HG03558 (cell line): ENCODE data around the gene OR6C68.
"Not testable (repeated sequence)": the region's sequence is repeated elsewhere in the genome, so short reads cannot be mapped to it uniquely, and the experiment has no call there.

Experiments
- ATAC-seq: cut with Tn5 transposase; IDR thresholded peaks from one replicate; pipeline ENCODE4 v1.9.1; 2021; ENCODE audit warnings: moderate number of reproducible peaks; ENCODE audit not compliant: unreplicated experiment; ENCODE audit errors: extremely low read depth

OR6C68 gene

DNA sequence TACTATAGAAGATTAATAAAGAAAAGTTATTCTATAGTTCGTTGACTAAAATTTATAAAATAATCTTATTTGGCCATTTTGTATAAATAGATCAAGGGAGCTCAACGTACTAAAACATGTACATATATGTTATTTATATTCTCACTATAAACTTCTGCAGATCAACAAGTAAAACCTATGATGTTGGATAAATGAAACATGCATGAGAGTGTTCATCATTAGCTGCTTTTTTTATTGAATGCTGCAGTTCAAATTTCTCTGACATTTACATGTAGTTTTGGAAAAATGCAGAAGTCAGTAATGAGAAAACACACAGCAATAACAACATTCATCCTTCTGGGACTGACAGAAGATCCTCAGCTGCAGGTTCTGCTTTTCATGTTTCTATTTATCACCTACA, at the start of gene OR6C68:
Gene OR6C68, plus strand, starts transcription at position 301 of the 400 bp plus-strand sequence. Its CDS starts 0 bp downstream, at position 301.
- ATAC-seq, result no peak

DNA sequence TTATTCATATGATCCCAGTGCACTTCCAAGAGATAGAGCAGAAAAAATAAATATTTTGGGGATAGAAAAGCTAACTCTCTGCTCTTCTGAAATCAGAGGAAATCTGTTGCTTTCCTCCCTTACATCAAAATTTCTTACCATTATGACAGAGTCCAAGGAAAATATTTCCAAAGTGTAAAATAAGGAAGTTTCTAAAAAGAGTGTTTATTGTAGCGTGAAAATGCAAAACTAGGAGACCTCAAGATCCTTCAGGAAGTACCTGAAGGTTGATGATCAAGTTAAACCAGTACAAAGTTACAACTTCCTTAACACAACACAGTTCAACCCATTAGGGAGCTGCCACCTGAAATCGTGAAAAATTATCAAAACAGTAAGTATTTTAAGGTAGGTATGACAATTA, 48.4 kb upstream of the OR6C68 start, which contains the start of gene OR6C2:
Gene OR6C2, plus strand, starts transcription at position 301 of the 400 bp plus-strand sequence. CDS start 8,138 bp downstream, outside the sequence.
- no peak for ATAC-seq

- no peak for ATAC-seq
Observed at GRCh38 chr12:55445357-55445756, 46.8 kb upstream of the OR6C68 start.

GRCh38 chr12:55446326-55446725, 45.9 kb upstream of the OR6C68 start:
- no peak for ATAC-seq

DNA sequence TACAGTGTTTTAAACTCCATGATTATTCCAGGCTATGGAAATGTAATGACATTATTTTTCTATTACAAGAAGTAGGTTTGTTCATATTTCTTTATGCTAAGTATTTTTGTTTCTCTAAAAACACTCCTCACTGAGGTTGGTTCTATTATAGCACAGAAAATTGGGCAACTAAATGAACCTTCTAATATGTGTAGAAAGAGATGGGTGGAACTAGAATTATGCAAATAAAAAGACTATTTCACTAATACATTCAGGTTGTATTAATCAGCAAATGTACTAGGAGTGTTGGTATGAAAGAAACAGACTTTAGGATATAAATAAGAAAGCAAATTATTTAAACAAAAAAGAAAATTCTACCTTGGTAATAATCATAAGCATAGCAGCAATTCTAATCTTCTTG, 43.4 kb upstream of the OR6C68 start:
- ATAC-seq, result no peak

DNA sequence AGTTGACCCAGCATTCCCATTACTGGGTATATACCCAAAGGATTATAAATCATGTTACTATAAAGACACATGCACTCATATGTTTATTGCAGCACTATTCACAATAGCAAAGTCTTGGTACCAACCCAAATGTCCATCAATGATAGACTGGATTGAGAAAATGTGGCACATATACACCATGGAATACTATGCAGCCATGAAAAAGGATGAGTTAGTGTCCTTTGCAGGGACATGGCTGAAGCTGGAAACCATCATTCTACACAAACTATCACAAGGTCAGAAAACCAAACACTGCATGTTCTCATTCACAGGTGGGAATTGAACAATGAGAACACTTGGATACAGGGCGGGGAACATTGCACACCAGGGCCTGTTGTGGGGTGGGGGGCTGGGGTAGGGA, 27.3 kb upstream of the OR6C68 start:
- not testable (repeated sequence) for ATAC-seq

- ATAC-seq, result no peak
Observed at GRCh38 chr12:55467836-55468235, 24.3 kb upstream of the OR6C68 start.

- no peak for ATAC-seq
Observed at GRCh38 chr12:55469291-55469690, 22.9 kb upstream of the OR6C68 start.

- ATAC-seq, result no peak
Observed at GRCh38 chr12:55470088-55470829, 21.9 kb upstream of the OR6C68 start, which contains the start of gene OR6C70. Gene OR6C70, minus strand, starts transcription at chr12:55470138. Its CDS starts 0 bp downstream, at chr12:55470138.

- no peak for ATAC-seq
Observed at GRCh38 chr12:55472264-55472663, 19.9 kb upstream of the OR6C68 start.

DNA sequence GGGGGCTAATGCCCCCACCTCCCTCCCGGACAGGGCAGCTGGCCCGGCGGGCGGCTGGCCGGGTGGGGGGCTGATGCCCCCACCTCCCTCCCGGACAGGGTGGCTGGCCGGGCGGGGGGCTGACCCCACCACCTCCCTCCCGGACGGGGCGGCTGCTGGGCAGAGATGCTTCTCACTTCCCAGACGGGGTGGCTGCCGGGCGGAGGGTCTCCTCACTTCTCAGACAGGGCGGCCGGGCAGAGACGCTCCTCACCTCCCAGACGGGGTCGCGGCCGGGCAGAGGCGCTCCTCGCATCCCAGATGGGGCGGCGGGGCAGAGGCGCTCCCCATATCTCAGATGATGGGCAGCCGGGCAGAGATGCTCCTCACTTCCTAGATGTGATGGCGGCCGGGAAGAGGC, 13.0 kb upstream of the OR6C68 start:
- not testable (repeated sequence) for ATAC-seq

DNA sequence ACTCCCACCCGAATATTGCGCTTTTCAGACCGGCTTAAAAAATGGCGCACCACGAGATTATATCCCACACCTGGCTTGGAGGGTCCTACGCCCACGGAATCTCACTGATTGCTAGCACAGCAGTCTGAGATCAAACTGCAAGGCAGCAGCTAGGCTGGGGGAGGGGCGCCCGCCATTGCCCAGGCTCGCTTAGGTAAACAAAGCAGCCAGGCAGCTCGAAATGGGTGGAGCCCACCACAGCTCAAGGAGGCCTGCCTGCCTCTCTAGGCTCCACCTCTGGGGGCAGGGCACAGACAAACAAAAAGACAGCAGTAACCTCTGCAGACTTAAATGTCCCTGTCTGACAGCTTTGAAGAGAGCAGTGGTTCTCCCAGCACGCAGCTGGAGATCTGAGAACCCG, 7.9 kb upstream of the OR6C68 start:
- ATAC-seq, result not testable (repeated sequence)

- ATAC-seq, result no peak
Observed at GRCh38 chr12:55495490-55495889, 3.3 kb downstream of the OR6C68 start.

DNA sequence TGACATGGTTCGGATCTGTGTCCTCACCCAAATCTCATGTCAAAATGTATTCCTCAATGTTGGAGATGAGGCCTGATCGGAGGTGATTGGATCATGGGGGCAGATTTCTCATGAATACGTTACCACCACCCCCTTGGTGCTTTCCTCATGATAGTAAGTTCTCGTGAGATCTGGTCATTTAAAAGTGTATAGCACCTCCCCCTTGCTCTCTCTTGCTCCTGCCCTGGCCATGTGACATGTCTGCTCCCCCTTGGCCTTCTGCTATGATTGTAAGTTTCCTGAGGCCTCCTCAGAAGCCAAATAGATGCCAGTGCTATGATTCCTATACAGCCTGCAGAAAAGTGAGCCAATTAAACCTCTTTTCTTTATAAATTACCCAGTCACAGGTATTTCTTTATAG, 7.1 kb downstream of the OR6C68 start:
- ATAC-seq, result no peak

DNA sequence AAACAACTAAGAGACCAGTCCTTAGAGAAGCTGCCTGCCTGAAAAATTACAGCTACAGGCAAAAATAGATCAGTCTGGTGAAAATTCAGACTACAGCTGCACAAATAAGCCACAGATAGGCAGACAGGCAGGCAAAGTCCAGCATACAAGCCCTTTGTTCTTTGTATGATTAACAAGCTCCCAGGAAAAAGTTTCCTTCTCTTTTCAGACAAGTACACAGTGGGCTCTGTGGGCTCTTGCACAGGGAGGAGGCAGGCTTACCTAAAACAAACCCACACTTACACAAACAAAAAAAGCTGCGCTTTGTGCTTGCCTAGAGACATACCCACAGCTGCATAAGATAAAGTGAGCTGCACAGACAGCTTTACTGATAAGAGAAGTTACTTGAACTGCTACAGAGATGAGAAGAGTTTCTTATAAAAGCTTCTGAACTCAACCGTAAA, 7.7 kb downstream of the OR6C68 start:
- ATAC-seq, result no peak

DNA sequence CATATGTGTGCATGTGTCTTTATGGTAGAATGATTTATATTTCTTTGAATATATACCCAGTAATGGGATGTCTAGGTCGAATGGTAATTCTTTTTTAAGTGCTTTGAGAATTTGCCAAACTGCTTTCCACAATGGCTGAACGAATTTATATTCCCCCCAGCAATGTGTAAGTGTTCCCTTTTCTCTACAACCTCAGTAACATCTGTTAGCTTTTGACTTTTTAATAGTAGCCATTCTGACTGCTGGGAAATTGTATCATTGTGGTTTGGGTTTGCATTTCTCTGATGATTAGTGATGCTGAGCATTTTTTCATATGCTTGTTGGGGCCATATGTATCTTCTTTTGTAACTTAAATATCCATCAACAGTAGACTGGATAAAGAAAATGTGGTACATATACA, 9.4 kb downstream of the OR6C68 start:
- ATAC-seq, result no peak

DNA sequence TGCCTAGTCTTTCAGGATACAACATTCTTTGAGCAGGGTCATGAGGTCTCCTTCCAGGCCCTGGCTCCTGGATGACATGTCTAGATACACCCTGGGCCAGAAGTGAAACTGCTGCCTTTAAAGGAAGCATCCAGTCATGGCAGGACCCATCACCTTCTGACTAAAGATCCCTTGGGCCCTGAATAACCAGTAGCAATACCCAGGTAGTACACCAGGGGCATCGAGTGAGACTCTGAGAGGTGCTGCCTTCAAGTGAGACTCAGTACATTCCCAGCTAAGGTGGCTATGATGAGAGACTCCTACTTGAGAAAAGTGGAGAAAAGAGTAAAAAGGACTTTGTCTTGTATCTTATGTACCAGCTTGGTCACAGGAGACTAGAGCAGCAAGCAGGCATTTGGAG, 23.5 kb downstream of the OR6C68 start:
- ATAC-seq, result no peak

- ATAC-seq, result no peak
Observed at GRCh38 chr12:55516391-55516790, 24.2 kb downstream of the OR6C68 start.
